ENCODE data around the gene PCID2. TPM values are rescaled to one million over a fixed set of nuclear protein-coding genes. Genes with fewer than 3 reads are reported as not detected.

The PCID2 gene
- polyA plus RNA-seq, 1 donor from 2014 or later = 81.3 TPM

GRCh38 chr13:113178070-113178895 lies 30.2 kb downstream of the PCID2 start:
- no peak for TF ChIP-seq REST (IDR thresholded peaks at IDR 0.05; ENCODE audit: borderline replicate concordance)
- no peak for TF ChIP-seq MXI1 (conservative IDR thresholded peaks at IDR 0.05; ENCODE audit: poor library complexity, severe bottlenecking)
- no peak for TF ChIP-seq EP300 (conservative IDR thresholded peaks at IDR 0.05; ENCODE audit: poor library complexity, severe bottlenecking)
- TF ChIP-seq TAF1 (IDR thresholded peaks at IDR 0.05; ENCODE audit: low read depth) = no peak
- no peak for TF ChIP-seq EZH2 (IDR thresholded peaks at IDR 0.05; ENCODE audit: borderline replicate concordance, insufficient read depth, low read length, poor library complexity, severe bottlenecking)
- no peak for TF ChIP-seq RAD21 (conservative IDR thresholded peaks at IDR 0.05)
- TF ChIP-seq CTCF (IDR thresholded peaks at IDR 0.05; ENCODE audit: poor library complexity, severe bottlenecking) = no peak
- no peak for TF ChIP-seq SMC3 (conservative IDR thresholded peaks at IDR 0.05; ENCODE audit: poor library complexity)
- no peak for TF ChIP-seq POLR2AphosphoS5 (IDR thresholded peaks at IDR 0.05)
- H3K36me3 ChIP-seq (ENCODE audit: insufficient read depth, low read length) = no peaks in the 10 kb centered on the region
- no peaks in the 10 kb centered on the region for H4K20me1 ChIP-seq (ENCODE audit: insufficient read depth)
- H3K79me2 ChIP-seq (replicated peaks; ENCODE audit: insufficient read depth, low read length) = no peaks in the 10 kb centered on the region
- H3K4me3 ChIP-seq (ENCODE audit: low read length) = no peak overlapping the region
- no peaks in the 10 kb centered on the region for H3K27me3 ChIP-seq (ENCODE audit: insufficient read depth, low read depth, low read length)
- H3F3A ChIP-seq (ENCODE audit: insufficient read depth, low read length, poor library complexity, severe bottlenecking) = no peaks in the 10 kb centered on the region
- H2AFZ ChIP-seq (ENCODE audit: low read depth, low read length) = no peak overlapping the region
- no peak overlapping the region for H3K27ac ChIP-seq (ENCODE audit: low read length)
- H3K9me2 ChIP-seq (ENCODE audit: insufficient read depth, low read length) = no peaks in the 10 kb centered on the region
- no peaks in the 10 kb centered on the region for H3K9me3 ChIP-seq (ENCODE audit: low read length)
- H3K9ac ChIP-seq (ENCODE audit: low read length) = no peak overlapping the region
- no peak overlapping the region for H3K4me2 ChIP-seq (ENCODE audit: low read length)

- H3K79me2 ChIP-seq (replicated peaks; ENCODE audit: insufficient read depth, low read length) = no peaks in the 10 kb centered on the region
- no peak for TF ChIP-seq EP300 (conservative IDR thresholded peaks at IDR 0.05; ENCODE audit: poor library complexity, severe bottlenecking)
- no peak for TF ChIP-seq TAF1 (IDR thresholded peaks at IDR 0.05; ENCODE audit: low read depth)
- no peak for TF ChIP-seq SMC3 (conservative IDR thresholded peaks at IDR 0.05; ENCODE audit: poor library complexity)
- no peak for TF ChIP-seq EZH2 (IDR thresholded peaks at IDR 0.05; ENCODE audit: borderline replicate concordance, insufficient read depth, low read length, poor library complexity, severe bottlenecking)
- no peak for TF ChIP-seq CTCF (IDR thresholded peaks at IDR 0.05; ENCODE audit: poor library complexity, severe bottlenecking)
- no peak for TF ChIP-seq POLR2AphosphoS5 (IDR thresholded peaks at IDR 0.05)
- TF ChIP-seq REST (IDR thresholded peaks at IDR 0.05; ENCODE audit: borderline replicate concordance) = no peak
- no peak for TF ChIP-seq RAD21 (conservative IDR thresholded peaks at IDR 0.05)
- no peak for TF ChIP-seq MXI1 (conservative IDR thresholded peaks at IDR 0.05; ENCODE audit: poor library complexity, severe bottlenecking)
- no peaks in the 10 kb centered on the region for H3K36me3 ChIP-seq (ENCODE audit: insufficient read depth, low read length)
Measured at GRCh38 chr13:113176822-113177221, 31.6 kb downstream of the PCID2 start.

More at GRCh38 chr13:113176822-113177221, 31.6 kb downstream of the PCID2 start:
- no peak overlapping the region for H2AFZ ChIP-seq (ENCODE audit: low read depth, low read length)
- H3F3A ChIP-seq (ENCODE audit: insufficient read depth, low read length, poor library complexity, severe bottlenecking) = no peaks in the 10 kb centered on the region
- no peak overlapping the region for H3K27ac ChIP-seq (ENCODE audit: low read length)
- no peak overlapping the region for H3K4me2 ChIP-seq (ENCODE audit: low read length)
- no peaks in the 10 kb centered on the region for H4K20me1 ChIP-seq (ENCODE audit: insufficient read depth)
- H3K9ac ChIP-seq (ENCODE audit: low read length) = no peak overlapping the region
- no peaks in the 10 kb centered on the region for H3K9me3 ChIP-seq (ENCODE audit: low read length)
- no peaks in the 10 kb centered on the region for H3K9me2 ChIP-seq (ENCODE audit: insufficient read depth, low read length)
- no peaks in the 10 kb centered on the region for H3K27me3 ChIP-seq (ENCODE audit: insufficient read depth, low read depth, low read length)
- no peak overlapping the region for H3K4me3 ChIP-seq (ENCODE audit: low read length)
